NCI-H128 (cell line): ENCODE measurements around the gene CEMIP2.
"Not testable (repeated sequence)": the region's sequence is repeated elsewhere in the genome, so short reads cannot be mapped to it uniquely, and the experiment has no call there.

Experiments used
- DNase-seq: peaks from one replicate; lab custom pipeline; 2025; ENCODE audit not compliant: unreplicated experiment; lab: John Stamatoyannopoulos, UW

Gene CEMIP2

DNA sequence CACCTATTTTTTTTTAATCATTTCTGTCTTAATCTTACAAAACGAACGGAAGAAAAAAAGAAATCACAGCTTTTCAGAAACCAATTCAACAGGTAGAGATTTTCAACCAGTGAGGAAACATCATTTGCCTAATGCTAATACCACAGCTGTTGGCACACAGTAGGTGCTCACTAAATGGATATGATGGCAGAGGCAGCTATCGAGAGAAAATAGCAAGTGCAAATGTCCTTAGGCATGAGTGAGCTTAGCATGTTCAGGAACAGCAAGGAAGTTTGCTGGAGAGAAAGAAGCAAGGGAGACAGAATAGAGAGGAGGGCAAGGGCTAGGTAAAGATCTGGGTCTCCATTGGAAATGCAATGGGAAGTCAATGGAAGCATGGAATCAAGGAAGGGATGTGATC lies 49.2 kb downstream of the CEMIP2 start:
- no peak for DNase-seq

DNA sequence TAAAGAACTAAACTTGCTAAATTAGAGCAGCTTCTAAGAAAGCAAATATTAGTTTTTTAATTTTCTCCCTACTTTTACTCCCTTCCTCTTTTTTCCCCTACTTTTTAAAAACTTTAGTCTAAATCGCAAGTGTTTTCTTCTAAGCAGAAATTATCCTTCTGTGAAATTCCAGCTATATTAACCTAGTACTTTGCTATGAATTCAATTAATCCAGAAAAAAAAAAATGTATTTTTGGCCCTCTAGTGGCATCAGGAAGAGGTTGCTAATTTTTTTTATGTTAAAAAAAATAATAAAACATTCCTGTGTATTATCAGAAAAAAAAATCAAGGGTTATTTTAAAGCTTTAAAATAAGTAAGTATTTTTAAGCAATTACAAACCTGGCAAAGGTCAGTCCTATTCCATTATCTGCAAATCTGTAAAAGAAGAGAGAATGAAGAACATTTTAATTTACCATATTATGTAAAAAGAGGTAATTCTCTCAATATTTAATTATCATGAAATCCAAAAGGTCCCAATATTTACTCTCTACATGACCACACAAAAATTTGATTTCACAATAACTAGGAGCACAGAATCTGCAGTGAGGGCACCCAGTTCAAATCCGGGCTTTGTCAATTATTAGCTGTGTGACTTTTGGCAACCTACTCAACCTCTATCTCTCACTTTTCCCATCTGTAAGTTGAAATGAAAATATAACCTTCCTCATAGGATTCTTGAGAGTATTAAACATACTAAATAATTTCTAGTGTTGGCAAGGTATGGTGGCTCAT lies 52.0 kb downstream of the CEMIP2 start:
- DNase-seq, result no peak

DNA sequence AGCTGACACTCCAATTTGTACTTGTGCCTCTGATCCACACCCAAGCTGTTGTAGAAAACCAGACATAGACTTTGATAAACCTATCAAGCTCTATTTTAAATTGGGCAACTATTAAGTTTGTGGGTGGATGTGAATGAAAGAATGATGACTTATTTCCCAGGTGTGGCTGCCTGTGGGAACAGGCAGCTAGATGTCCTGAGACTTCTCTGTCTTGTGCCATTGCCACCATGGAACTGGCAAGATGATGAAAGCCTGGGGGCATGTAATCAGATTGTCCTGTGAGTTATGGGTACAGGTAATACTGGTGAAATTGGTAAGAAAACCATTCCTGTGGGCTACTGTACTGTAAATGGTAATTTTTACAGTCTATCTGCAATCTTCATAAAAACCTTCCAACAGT lies 57.5 kb downstream of the CEMIP2 start:
- DNase-seq, result no peak

DNA sequence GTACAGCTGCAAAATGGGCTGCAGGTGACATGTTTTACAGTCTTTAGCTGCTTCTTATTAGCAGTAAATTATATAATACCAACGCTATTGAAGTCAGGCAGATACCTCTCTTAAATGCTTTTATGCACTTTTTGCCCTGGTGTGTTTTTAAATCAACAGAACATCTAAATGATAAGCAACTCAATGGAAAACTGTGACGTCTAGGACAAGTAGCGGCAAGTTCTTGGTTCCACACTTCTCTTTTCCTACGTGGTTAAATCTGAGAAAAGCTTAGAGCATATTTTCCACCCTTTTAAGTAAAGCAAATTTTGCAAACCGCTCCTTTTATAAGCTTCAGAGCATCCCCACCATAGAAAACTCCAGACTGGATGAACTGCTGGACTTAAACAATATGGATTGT lies 58.1 kb downstream of the CEMIP2 start:
- no peak for DNase-seq

DNA sequence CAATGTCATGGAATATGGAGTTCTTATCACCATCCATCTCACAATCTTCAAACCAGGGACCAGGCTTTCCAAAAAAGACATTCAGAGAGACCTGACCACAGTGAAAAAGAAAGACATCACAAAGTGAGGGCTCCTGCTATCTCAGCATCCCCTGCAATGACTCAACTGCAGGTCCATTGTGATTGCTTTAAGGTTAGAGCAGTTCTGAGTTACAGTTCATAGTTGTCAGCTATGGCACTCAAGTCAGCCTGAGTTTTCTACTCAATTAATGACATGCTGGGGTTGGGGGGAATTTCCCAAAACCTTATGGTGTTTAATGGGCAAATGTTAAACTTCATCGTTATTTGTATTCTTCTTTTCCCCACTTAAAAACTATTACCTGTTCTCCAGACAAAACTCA lies 58.9 kb downstream of the CEMIP2 start:
- DNase-seq, result no peak

DNA sequence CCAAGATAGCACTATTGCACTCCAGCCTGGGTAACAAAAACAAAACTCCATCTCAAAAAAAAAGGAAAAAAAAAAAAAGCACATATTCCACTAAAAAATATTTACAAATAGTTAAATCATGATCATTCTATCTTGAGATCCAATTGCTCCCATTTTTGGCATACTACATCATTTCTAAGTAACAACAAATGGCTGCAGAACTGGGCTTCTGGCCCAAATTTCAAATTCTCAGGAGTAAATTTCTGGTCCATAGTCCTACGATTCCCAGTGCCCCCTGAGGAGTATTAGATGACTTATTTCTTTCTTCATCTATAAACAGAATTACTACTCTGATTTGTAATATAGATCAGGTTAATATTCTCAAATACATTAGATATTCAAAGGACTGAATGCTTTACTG lies 62.1 kb downstream of the CEMIP2 start:
- DNase-seq, result no peak

DNA sequence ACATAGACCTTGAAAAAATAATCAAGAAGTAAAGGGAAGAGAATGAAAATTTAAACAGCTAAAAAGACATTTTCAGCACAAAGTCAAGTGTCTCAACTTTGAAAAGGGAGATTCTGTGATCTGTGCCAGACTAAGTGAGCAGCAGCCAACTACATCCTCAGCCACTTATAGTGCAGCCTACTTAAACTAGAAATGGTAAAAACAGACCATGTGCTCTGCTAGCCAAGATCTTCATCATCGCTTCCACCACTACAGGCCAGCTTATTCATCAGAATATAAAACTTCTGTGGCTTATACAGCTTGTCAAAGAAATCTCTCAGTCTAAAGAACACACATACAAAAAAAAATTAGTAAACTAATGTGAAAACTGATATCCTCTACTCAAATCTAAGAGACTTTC lies 63.5 kb downstream of the CEMIP2 start:
- DNase-seq, result no peak

DNA sequence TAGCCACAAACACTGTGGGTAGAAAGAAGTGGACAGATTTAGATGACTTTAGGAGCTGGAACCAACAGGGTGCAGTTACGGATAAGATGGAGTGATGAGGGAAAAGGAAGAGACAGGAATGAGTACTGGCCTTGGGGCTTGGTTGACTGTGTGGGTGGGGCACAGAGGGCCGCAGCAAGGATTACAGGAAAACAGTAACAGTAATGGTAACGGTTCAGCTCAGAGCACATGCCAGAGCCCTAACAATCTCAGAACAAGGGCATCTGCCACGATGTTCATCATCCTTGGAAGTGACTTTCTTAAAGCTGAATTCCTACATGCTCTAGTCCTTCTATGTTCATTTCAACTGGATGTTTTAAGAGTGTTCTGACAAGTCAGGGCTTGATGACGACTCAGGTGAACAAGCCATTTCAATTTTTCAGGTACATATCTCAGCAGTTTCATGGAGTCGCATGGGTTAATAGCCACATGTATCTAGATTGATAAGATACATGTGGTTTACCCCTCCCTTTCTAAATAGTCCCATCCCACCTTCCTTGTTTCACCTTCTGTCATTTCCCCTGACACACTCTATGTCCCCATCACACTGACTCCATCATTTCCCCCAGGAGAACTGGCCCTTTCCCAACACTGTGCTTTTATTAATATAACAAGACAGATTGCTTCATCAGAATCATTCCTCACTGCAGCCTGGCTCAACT lies 65.0 kb downstream of the CEMIP2 start:
- no peak for DNase-seq

DNA sequence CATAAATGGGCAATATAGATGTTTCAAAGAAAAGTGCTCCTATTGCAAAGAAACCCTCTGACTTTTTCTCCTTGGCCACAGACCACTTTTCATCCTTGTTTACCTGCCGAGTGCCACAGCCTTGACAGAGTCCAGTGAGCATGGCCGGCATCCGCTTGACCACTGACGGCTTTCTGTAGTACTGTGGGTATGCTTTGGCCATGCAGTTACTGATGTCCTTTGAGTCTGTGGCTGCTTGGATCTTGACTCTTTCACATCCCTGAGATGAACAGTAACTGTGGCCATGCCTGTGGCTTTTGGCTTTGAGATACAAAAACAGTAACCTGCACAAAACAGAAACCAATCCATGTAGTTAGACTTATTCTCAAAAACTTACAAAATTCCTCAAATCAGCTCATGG lies 70.4 kb downstream of the CEMIP2 start:
- DNase-seq, result no peak

DNA sequence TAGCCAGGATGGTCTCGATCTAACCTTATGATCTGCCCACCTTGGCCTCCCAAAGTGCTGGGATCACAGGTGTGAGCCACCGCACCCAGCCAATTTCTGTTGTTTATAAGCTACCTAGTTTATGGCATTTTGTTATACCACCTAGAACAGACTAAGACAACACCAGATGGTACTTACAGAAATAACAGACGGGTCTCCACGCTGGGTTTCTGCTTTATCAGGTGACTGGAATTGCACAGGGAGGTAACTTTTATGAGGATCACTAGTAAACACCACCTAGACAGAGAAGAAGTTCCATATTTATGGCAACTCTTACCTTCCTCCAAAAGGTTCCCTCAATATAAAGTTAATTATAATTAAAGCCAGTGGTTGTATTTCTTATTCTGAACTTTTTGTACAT lies 74.0 kb downstream of the CEMIP2 start:
- DNase-seq, result no peak

DNA sequence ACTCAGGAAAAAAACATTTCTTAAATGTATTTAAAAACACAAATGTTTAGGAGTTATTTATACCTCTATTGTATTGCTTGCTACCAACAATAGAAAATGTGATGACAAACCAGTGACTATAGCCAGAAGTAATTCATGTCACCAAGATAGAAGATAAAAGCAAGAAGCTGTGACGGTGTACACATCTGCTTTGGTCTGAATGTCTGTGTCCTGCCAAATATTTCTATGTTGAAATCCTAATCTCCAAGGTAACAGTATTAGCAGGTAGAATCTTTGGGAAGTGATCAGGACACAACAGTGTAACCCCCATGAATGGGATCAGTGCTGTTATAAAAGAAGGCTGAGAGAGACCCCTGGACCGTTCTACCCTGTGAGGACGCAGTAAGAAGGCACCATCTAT lies 74.7 kb downstream of the CEMIP2 start:
- DNase-seq, result no peak

DNA sequence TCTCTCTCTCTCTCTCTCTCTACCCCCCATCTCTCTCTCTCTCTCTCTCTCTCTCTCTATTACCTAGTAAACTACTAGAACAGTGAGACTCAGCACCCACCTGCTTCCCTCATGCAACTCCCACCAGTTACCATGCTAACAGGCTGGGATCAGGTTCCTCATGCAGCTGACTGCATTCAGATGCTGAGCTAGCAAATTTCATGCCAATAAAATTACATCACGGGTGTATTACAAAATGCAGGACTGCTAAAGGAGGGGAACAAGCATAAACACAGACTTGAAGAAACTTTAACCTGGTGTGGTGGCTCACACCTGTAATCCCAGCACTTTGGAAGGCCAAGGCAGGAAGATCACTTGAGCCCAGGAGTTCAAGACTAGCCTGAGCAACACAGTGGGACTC lies 76.0 kb downstream of the CEMIP2 start:
- DNase-seq, result no peak

DNA sequence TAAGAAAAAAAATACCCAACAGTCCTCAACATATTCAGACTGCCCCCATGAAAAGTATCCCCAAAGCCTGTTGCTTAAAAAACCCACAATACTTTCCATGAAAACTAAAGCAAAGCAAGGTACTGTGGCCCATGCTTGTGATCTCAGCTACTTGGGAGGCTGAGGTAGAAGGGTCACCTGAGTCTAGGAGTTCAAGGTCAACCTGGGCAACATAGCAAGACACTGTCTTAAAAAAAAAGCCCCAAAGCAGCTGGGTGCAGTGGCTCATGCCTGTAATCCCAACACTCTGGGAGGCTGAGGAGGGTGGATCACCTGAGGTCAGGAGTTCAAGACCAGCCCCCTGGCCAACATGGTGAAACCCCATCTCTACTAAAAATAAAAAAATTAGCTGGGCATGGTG lies 76.7 kb downstream of the CEMIP2 start:
- not testable (repeated sequence) for DNase-seq

DNA sequence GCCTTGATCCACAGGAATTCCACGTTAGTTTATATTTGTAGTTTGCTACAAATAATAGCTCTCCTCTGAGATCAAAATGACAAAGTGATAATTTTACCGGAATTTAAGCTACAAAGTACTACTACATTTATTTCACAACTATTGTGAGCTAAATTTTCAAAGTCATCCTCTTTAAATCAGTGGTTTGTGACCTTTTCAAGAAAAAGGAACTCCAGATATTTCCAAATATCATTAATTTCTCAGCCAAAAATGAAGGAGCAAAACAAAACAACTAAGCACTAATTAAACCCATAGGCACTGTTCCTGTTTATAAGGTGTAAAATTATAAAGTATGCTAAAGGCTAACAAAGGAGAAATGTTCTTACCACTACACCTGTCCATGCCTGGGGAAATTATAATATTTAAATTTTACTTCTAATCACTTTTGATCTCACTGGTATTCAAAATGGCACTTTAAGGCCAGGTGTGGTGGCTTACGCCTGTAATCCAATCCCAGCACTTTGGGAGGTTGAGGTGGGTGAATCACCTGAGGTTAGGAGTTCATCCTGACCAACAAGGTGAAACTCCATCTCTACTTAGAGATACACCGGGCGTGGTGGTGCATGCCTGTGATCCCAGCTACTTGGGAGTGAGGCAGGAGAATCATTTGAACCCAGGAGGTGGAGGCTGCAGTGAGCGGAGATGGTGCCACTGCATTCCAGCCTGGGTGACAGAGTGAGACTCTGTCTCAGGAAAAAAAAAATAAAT lies 77.5 kb downstream of the CEMIP2 start:
- no peak for DNase-seq

DNA sequence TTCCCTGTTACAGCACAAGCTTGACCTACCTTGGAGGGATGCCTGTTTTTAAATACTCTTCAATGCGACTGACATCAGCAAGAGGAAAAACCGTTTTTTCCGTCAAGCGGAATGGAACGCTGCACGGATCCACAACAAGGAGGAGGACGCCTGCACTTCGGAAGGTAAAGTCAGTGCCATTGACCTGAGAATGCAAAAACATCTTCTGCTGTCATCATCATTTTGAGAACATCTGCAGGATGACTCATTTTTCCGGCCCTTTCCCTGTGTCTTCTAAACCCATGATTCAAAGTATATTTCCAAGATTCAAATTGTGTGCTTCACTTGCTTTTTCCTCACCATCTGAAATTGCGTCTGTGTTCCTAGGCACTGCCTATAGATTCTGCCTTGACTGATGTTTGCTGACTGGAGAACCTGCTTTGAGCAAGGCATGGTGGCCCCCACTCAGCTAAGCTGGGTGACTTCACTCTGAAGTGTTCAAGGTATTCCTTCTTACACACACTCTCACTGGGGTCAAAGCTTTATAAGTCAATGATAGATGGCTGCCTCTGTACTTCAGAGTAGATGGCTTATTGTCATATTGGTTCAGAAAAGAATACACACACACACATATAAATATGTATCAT lies 78.1 kb downstream of the CEMIP2 start:
- no peak for DNase-seq

DNA sequence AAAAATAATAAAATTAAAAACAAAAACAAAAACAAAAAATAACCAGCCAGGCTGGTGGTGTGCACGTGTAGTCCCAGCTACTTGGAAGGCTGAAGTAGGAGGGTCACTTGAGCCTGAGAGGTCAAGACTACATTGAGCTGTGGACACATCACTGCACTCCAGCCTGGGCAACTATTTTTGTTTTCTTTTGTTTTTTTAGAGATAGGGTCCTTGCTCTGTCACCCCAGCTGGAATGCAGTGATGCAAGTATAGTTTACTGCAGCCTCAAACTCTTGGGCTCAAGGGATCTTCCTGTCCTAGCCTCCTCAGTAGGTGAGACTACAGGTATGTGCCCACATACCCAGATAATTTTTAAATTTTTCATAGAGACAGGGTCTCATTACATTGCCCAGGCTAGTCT lies 80.6 kb downstream of the CEMIP2 start:
- no peak for DNase-seq

DNA sequence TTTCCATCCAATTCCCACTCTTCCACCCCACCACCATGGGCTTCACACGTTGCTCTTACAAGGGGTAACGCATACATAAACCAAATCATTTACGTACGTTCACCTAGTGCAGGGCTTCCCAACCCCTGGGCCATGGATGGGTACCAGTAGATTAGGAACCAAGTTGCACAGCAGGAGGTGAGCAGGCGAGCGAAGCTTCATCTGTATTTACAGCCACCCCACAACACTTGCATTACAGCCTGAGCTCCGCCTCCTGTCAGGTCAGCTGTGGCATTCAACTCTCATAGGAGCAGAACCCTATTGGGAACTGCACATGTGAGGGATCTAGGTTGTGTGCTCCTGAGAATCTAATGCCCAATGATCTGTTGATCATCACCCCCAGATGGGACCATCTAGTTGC lies 82.3 kb downstream of the CEMIP2 start:
- DNase-seq, result no peak

DNA sequence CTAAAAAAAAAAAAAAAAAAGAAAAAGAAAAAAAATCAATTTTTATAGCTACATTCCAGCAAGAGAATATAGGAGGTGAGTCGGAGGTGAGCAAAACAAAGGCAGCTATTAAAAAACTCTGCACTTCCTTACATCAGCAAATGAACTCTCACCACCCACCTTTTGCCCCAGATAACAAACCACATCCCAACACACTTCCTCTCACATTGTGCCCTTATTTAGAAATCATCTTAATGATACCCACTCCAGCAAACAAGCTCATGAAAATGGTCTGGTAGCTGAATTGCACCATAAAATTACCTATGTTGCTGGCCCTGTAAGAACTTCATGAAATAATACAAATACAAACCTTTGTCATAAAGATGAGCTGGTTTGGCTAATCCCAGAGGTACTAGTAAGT lies 82.9 kb downstream of the CEMIP2 start:
- no peak for DNase-seq

DNA sequence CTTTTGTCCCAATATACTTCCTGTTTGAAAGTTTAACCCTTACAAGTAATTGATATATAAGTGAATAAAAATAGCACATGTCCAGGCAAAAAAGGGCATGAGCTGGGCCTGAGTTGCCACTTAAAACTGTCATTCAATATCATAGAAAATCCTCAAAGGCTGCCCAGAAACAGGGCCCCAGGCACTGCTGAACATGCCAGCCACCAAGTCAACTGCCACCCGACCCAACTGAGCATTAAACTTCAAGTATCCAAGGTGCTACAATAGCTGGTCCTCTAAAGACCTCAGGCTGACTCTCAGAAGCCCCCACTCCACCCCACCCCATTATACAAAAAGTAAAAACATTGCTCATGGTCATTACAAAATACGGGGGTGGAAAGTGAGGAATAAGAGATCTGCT lies 83.7 kb downstream of the CEMIP2 start:
- no peak for DNase-seq

DNA sequence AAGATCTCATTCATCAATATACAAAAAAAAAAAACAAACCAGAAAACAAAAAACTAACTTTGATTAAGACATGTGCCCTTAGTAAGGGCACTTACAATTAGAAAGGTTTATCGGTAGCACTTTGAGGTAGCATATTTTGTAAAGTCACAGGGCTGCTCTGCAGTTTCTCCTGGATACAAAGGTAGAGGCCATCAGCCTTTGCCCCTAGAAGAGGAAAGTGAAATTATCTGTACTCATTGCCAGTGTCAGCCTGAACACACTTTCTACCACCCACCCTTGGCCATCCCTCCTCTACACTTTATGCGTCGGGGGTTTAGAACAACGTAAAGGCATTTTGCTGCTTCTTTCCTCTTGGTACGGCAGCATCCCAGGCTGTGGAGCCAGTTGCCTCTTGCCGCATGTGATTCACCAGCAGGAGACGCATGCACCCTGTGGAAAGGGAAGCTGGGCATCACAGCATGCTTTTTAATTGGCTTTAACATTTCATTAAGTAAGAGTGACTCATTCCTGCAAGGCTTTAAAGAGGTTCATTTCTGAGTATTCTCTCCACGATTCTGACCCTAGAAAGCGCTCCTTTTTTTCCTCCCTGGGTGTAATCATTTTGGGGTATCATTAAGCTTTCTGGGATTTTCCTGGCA lies 84.6 kb downstream of the CEMIP2 start:
- no peak for DNase-seq

DNA sequence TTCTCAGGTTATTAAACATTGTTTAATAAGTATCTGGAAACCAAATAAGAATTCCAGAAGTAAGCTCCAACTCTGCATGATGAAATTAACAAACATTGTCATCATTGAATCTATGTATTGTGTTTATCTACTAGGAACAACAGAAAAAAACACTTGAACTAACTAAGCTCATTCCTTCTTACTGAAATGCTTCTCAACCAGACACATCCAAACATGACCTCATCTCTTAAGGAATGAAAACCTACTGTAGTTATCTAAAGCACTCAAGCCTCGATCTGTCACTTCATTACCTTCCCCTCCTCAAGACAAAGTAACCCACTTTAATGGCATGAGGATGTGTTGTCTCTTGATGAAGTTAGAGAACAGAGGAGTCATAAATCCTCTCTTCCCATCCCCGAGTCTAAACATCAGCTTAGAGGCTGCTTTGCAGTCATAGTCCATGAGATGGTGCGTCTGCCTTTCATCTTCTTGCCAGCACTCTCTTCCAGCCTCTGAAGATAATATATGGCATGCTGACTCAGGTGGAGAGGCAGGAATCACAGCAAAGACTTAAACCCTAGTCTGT lies 86.5 kb downstream of the CEMIP2 start:
- no peak for DNase-seq
